Osteoblast (primary cell): ENCODE measurements around the gene TBC1D9B. TPM values are rescaled to one million over a fixed set of nuclear protein-coding genes. Genes with fewer than 3 reads are reported as not detected.
A peak's percentile ranks its signal among the peaks of the same experiment; 100 is the strongest.

ENCODE experiments used
- DNase-seq: peaks from one replicate; pipeline ENCODE4 v3.0.0; 2011; ENCODE audit warnings: low spot score, mixed read lengths; ENCODE audit not compliant: insufficient read length; ENCODE audit errors: missing footprints
- H2AFZ ChIP-seq: 2 replicates; pipeline ENCODE4 v1.6.0; 2011; ENCODE audit warnings: mild to moderate bottlenecking, low read length
- H3K27ac ChIP-seq: 2 replicates; pipeline ENCODE4 v1.5.1; 2011; ENCODE audit warnings: mild to moderate bottlenecking, low read depth, low read length, moderate library complexity
- H3K27me3 ChIP-seq: 2 replicates; pipeline ENCODE4 v1.6.0; 2012; ENCODE audit warnings: mild to moderate bottlenecking, control low read depth, inconsistent platforms, low read length, moderate library complexity; ENCODE audit not compliant: insufficient read depth
- H3K36me3 ChIP-seq: 2 replicates; pipeline ENCODE4 v1.5.1; 2011; ENCODE audit warnings: mild to moderate bottlenecking, low read length, control low read depth, moderate library complexity; ENCODE audit not compliant: insufficient read depth
- H3K4me1 ChIP-seq: 2 replicates; pipeline ENCODE4 v1.5.1; 2011; ENCODE audit warnings: mild to moderate bottlenecking, low read length, control low read depth, moderate library complexity; ENCODE audit not compliant: insufficient read depth
- H3K4me2 ChIP-seq: 2 replicates; pipeline ENCODE4 v1.6.0; 2011; ENCODE audit warnings: mild to moderate bottlenecking, low read length; ENCODE audit not compliant: insufficient read depth
- H3K4me3 ChIP-seq: fragments of 200-600 bp; sonication (generic); 3 replicates; pipeline ENCODE4 v1.5.1; 2012; ENCODE audit warnings: mild to moderate bottlenecking, low read length, inconsistent platforms; ENCODE audit not compliant: insufficient read depth
- H3K79me2 ChIP-seq: 2 replicates; pipeline ENCODE4 v1.6.0; 2012; ENCODE audit warnings: mild to moderate bottlenecking, low read length, control low read depth, inconsistent platforms; ENCODE audit not compliant: insufficient read depth
- H3K9me3 ChIP-seq: 2 replicates; pipeline ENCODE4 v1.5.1; 2011; ENCODE audit warnings: low read depth, low read length, control low read depth
- H4K20me1 ChIP-seq: 2 replicates; pipeline ENCODE4 v1.6.0; 2012; ENCODE audit warnings: mild to moderate bottlenecking, low read length, control low read depth; ENCODE audit not compliant: insufficient read depth
- total RNA-seq: library from RNA; depleted of rRNA; stranded (reverse); fragments of >200 nt; gene quantifications from 2 replicates; pipeline ENCODE4 v1.2.3, GENCODE V29; 2012
- TF ChIP-seq, protein P1 (sequence below): IDR thresholded peaks from 2 replicates; pipeline ENCODE4 v1.5.1; 2011; ENCODE audit warnings: mild to moderate bottlenecking, low read depth, low read length, moderate library complexity; ENCODE audit errors: extremely low read depth

Gene TBC1D9B
- total RNA-seq, 1 donor, result 89.4 TPM

- no peak overlapping the region for H3K27ac ChIP-seq
- no peaks in the 10 kb centered on the region for H3K9me3 ChIP-seq
- no peak overlapping the region for H3K4me3 ChIP-seq
- TF ChIP-seq, protein P1, sequence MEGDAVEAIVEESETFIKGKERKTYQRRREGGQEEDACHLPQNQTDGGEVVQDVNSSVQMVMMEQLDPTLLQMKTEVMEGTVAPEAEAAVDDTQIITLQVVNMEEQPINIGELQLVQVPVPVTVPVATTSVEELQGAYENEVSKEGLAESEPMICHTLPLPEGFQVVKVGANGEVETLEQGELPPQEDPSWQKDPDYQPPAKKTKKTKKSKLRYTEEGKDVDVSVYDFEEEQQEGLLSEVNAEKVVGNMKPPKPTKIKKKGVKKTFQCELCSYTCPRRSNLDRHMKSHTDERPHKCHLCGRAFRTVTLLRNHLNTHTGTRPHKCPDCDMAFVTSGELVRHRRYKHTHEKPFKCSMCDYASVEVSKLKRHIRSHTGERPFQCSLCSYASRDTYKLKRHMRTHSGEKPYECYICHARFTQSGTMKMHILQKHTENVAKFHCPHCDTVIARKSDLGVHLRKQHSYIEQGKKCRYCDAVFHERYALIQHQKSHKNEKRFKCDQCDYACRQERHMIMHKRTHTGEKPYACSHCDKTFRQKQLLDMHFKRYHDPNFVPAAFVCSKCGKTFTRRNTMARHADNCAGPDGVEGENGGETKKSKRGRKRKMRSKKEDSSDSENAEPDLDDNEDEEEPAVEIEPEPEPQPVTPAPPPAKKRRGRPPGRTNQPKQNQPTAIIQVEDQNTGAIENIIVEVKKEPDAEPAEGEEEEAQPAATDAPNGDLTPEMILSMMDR, result no peak
- no peaks in the 10 kb centered on the region for H4K20me1 ChIP-seq
- no peaks in the 10 kb centered on the region for H3K79me2 ChIP-seq
- H3K4me1 ChIP-seq, result peaks cover 11% of the 10 kb centered on the region
- peaks cover 42% of the 10 kb centered on the region for H3K36me3 ChIP-seq
- no peaks in the 10 kb centered on the region for H3K27me3 ChIP-seq
- no peak overlapping the region for H2AFZ ChIP-seq
- H3K4me2 ChIP-seq, result no peak overlapping the region
- peak; percentile 21 for DNase-seq
These were observed 44.1 kb downstream of the TBC1D9B start for GRCh38 chr5:179863449-179864085.

GRCh38 chr5:179862891-179863290, 44.8 kb downstream of the TBC1D9B start:
- Histone ChIP-seq H3K4me3 (no peak overlapping the region), H3K27ac (no peak overlapping the region), H4K20me1 (peaks cover 4% of the 10 kb centered on the region), H3K36me3 (peaks cover 42% of the 10 kb centered on the region), H2AFZ (no peak overlapping the region), H3K4me1 (peaks cover 11% of the 10 kb centered on the region), H3K4me2 (no peak overlapping the region), H3K27me3 (no peaks in the 10 kb centered on the region), H3K9me3 (no peaks in the 10 kb centered on the region), H3K79me2 (peaks cover 7% of the 10 kb centered on the region)
- peak; percentile 36 for DNase-seq
- TF ChIP-seq, protein P1, result no peak

DNA sequence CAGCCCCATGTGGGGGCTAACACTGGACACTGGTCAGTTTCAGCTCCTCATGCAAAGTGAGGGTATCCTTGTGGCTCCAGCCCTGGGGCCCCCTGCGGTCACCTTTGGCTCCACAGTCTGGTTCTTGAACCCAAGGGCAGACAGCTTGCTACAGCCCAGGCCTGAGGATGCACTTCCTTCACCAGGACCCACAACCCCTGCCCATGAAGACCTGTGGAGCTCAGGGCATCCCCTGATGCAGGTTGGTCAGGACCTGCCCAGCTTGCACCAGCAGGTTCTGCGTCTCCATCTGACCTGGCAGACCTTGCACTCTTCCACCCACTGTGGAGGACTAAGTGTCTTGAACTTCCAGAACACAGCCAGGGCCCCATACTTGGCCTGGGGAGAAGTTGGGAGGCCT, 45.4 kb downstream of the TBC1D9B start:
- Histone ChIP-seq H3K27ac (no peak overlapping the region), H3K79me2 (peaks cover 11% of the 10 kb centered on the region), H3K36me3 (peaks cover 38% of the 10 kb centered on the region), H3K27me3 (no peaks in the 10 kb centered on the region), H3K4me1 (peaks cover 11% of the 10 kb centered on the region), H3K4me3 (no peak overlapping the region), H3K9me3 (no peaks in the 10 kb centered on the region), H4K20me1 (peaks cover 4% of the 10 kb centered on the region), H2AFZ (no peak overlapping the region), H3K4me2 (no peak overlapping the region)
- DNase-seq, result peak; percentile 50
- TF ChIP-seq, protein P1, result no peak

DNA sequence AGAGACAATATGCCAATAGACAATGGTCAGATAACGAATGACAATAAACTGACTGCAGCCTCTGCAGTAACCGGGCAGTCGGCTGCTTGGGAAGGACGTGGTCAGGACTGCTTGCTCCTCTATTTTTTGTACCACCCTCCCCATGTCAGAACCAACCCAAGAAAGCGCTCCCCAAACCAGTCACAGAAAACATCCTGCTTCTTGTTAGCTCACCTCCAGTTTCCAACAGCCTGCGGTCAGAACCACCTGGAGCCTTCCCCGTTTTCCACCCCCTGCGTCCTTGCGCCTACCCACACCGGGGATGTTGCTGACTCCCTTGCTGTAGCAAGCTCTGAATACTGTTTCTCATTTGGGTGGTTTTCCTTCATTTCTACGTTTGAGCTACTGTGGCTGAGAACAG, 47.4 kb downstream of the TBC1D9B start:
- TF ChIP-seq, protein P1, result no peak
- Histone ChIP-seq H3K4me2 (peak overlapping the region; percentile 87), H3K27ac (no peak overlapping the region), H3K36me3 (peaks cover 32% of the 10 kb centered on the region), H3K27me3 (no peaks in the 10 kb centered on the region), H3K4me1 (peaks cover 11% of the 10 kb centered on the region), H3K4me3 (no peak overlapping the region), H2AFZ (no peak overlapping the region), H4K20me1 (peaks cover 4% of the 10 kb centered on the region), H3K79me2 (peaks cover 26% of the 10 kb centered on the region), H3K9me3 (no peaks in the 10 kb centered on the region)
- peak; percentile 77 for DNase-seq
